K562 (cell line): ENCODE results near the gene TADA1. TPM values are rescaled to one million over a fixed set of nuclear protein-coding genes. Genes with fewer than 3 reads are reported as not detected.
A peak's percentile ranks its signal among the peaks of the same experiment; 100 is the strongest.

Source experiments
- ARID1B ChIP-seq: fragments of 450-650 bp; IDR thresholded peaks from 2 replicates; pipeline ENCODE4 v1.6.1; 2016; ENCODE audit warnings: antibody characterized with exemption, mild to moderate bottlenecking, inconsistent platforms
- CBFA2T2 ChIP-seq: fragments of 450-650 bp; conservative IDR thresholded peaks from 2 replicates; pipeline ENCODE4 v1.6.1; 2017; ENCODE audit warnings: mild to moderate bottlenecking
- CBX2 ChIP-seq: fragments of 200-600 bp; sonication (generic); IDR thresholded peaks from one replicate; pipeline ENCODE4 v1.6.1; 2012; ENCODE audit warnings: mild to moderate bottlenecking, low read length, inconsistent platforms; ENCODE audit not compliant: insufficient read depth, poor library complexity, severe bottlenecking
- E2F4 ChIP-seq: sonication (generic); formaldehyde crosslinking; IDR thresholded peaks from 2 replicates; pipeline ENCODE4 v1.8.0; 2022; ENCODE audit warnings: mild to moderate bottlenecking, low read depth, missing genetic modification reagents
- FOXM1 ChIP-seq, 2 experiments: fragments of 450-650 bp in 1 of 2; sonication (generic) in 1 of 2; formaldehyde crosslinking in 1 of 2; IDR thresholded peaks; 2 replicates each; pipeline versions ENCODE4 v1.6.1 to v1.9.0; 2017 to 2022; ENCODE audit warnings: low read depth in 2 of 2, mild to moderate bottlenecking in 2 of 2, missing genetic modification reagents in 1 of 2, moderate library complexity in 1 of 2
- IRF1 ChIP-seq: sonication (generic); formaldehyde crosslinking; IDR thresholded peaks from 2 replicates; pipeline ENCODE4 v1.8.0; 2022; ENCODE audit warnings: missing genetic modification reagents, mild to moderate bottlenecking, borderline replicate concordance
- NFE2L1 ChIP-seq: fragments of 450-650 bp; IDR thresholded peaks from 2 replicates; pipeline ENCODE4 v1.6.1; 2016; ENCODE audit warnings: missing genetic modification characterization, low read depth, mild to moderate bottlenecking, missing compliant biosample characterization, moderate library complexity, borderline replicate concordance
- RAD21 ChIP-seq, 2 experiments: fragments of 250-450 bp in 1 of 2; fragments of 450-650 bp in 1 of 2; sonication (Bioruptor Pico) in 1 of 2; formaldehyde crosslinking in 1 of 2; IDR thresholded peaks in 1 of 2; conservative IDR thresholded peaks in 1 of 2; 2 replicates each; pipeline versions ENCODE4 v1.4.0 to v1.8.0; 2020 to 2022; ENCODE audit warnings: mild to moderate bottlenecking in 2 of 2, moderate library complexity in 1 of 2
- RAD51 ChIP-seq: fragments of 450-650 bp; IDR thresholded peaks from 2 replicates; pipeline ENCODE4 v1.7.1; 2016; ENCODE audit warnings: low read depth, mild to moderate bottlenecking, borderline replicate concordance
- RBM22 ChIP-seq: fragments of 200-400 bp; formaldehyde crosslinking; IDR thresholded peaks from 2 replicates; pipeline ENCODE4 v1.6.1; 2018; ENCODE audit warnings: low read length, low read depth; ENCODE audit not compliant: poor library complexity, severe bottlenecking
- SETDB1 ChIP-seq: IDR thresholded peaks from one replicate; pipeline ENCODE4 v1.6.1; 2012; ENCODE audit warnings: low read length, control low read depth, inconsistent platforms
- STAG1 ChIP-seq: sonication (generic); formaldehyde crosslinking; IDR thresholded peaks from 2 replicates; pipeline ENCODE4 v1.5.0; 2020; ENCODE audit warnings: missing genetic modification reagents, borderline replicate concordance
- TRIM25 ChIP-seq: fragments of 450-650 bp; IDR thresholded peaks from 2 replicates; pipeline ENCODE4 v1.7.0; 2016; ENCODE audit warnings: borderline replicate concordance
- TSHZ1 ChIP-seq: fragments of 250-450 bp; sonication (Bioruptor Pico); IDR thresholded peaks from 2 replicates; pipeline ENCODE4 v1.4.0; 2020; ENCODE audit warnings: mild to moderate bottlenecking, moderate library complexity
- ZFP36 ChIP-seq: fragments of 150-350 bp; IDR thresholded peaks from 2 replicates; pipeline ENCODE4 v1.6.1; 2018; ENCODE audit warnings: low read length, low read depth; ENCODE audit not compliant: partially characterized antibody
- ZFP91 ChIP-seq: sonication (generic); formaldehyde crosslinking; IDR thresholded peaks from 2 replicates; pipeline ENCODE4 v1.8.0; 2022; ENCODE audit warnings: mild to moderate bottlenecking, missing genetic modification reagents
- ZKSCAN3 ChIP-seq: fragments of 250-450 bp; sonication (Bioruptor Pico); IDR thresholded peaks from 2 replicates; pipeline ENCODE4 v1.4.0; 2020
- ZNF583 ChIP-seq: fragments of 250-450 bp; sonication (Bioruptor Pico); IDR thresholded peaks from 2 replicates; pipeline ENCODE4 v1.4.0; 2020
- ZNF77 ChIP-seq: fragments of 250-450 bp; sonication (Bioruptor Pico); IDR thresholded peaks from 2 replicates; pipeline ENCODE4 v1.5.0; 2020
- polyA plus RNA-seq, 8 experiments: library from polyadenylated mRNA; depleted of rRNA in 4 of 8; stranded (reverse) in 5 of 8; unstranded in 3 of 8; fragments of >200 nt; fragmentation: Nextera tagmentation in 2 of 8; fragmentation: Illumina TruSeq in 1 of 8; extraction: Ambion mirVana in 2 of 8; extraction: Trizol in 1 of 8; gene quantifications; 2 replicates each; pipeline versions ENCODE4 v1.2.1 to v1.2.3, GENCODE V29; 2011 to 2014; ENCODE audit warnings: inconsistent platforms in 1 of 8, missing spikeins in 1 of 8
- total RNA-seq, 7 experiments: library from RNA; depleted of rRNA in 6 of 7; stranded (reverse); fragments of >200 nt in 6 of 7; fragmentation: Illumina TruSeq in 2 of 7; extraction: Trizol in 2 of 7; gene quantifications; 2 replicates each; pipeline versions ENCODE4 v1.2.1 to v1.2.3, GENCODE V29; 2011 to 2021; ENCODE audit warnings: low replicate concordance in 1 of 7

TADA1 gene
- total and polyA plus RNA-seq, 9 of the 15 experiments (the other 6 are each of a cell fraction or from before 2014, with no cell fraction given), result 15.9 to 76.5 (median 28.7) TPM

GRCh38 chr1:166903232-166903631, 27.2 kb upstream of the TADA1 start (continued):
- TF ChIP-seq CBX2 (no peak), IRF1 (CRISPR knock-in tag) (no peak), CBFA2T2 (peak; percentile 53; the same call in 1 of the 2 replicates), ZFP91 (no peak), TSHZ1 (CRISPR knock-in tag) (no peak), RAD21 (CRISPR knock-in tag; conservative IDR thresholded peaks at IDR 0.05 in 1 of 2, IDR thresholded peaks at IDR 0.05 in 1 of 2) (no peak), ZKSCAN3 (CRISPR knock-in tag) (no peak), RAD51 (peak; percentile 61; the same call in 1 of the 2 replicates), TRIM25 (no peak), STAG1 (CRISPR knock-in tag) (no peak), E2F4 (CRISPR knock-in tag) (no peak), RBM22 (no peak), ZFP36 (no peak), ZNF77 (CRISPR knock-in tag) (no peak), ZNF583 (CRISPR knock-in tag) (no peak), FOXM1 (IDR thresholded peaks at IDR 0.05; ENCODE audit: low read depth) (peak; percentile 22; the same call in 1 of the 2 replicates), FOXM1 (CRISPR knock-in tag; IDR thresholded peaks at IDR 0.05; ENCODE audit: low read depth) (no peak), SETDB1 (no peak), ARID1B (peak; percentile 79), NFE2L1 (tag) (no peak)
